NCI-H128 (cell line): ENCODE data around the gene PPIL6.
"Not testable (repeated sequence)": the region's sequence is repeated elsewhere in the genome, so short reads cannot be mapped to it uniquely, and the experiment has no call there.

ENCODE experiments used
- DNase-seq: peaks from one replicate; lab custom pipeline; 2025; ENCODE audit not compliant: unreplicated experiment; lab: John Stamatoyannopoulos, UW

The PPIL6 gene

DNA sequence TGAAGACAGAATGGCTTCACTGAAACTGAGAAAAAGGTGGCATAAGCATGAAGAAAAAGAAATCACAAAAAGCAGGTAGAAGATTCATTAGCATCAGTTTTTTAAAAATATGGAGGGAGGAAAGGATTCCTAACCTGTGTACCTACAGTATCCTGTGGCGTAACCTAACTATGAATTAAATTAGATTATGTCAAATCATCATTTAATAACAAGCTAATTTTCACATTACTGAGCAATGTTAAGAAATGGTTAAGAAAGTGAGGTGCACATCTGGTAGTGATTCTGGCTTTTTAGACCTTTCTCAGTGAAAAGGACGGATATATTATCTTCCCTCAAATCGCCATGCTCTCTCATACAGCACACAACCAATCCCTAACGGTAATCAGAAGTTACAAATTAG lies 70.7 kb downstream of the PPIL6 start:
- no peak for DNase-seq

- not testable (repeated sequence) for DNase-seq
These were observed 75.9 kb downstream of the PPIL6 start for GRCh38 chr6:109364382-109365078.

- DNase-seq: no peak
These were observed 76.7 kb downstream of the PPIL6 start for GRCh38 chr6:109363753-109364152.

GRCh38 chr6:109362102-109362884 lies 78.1 kb downstream of the PPIL6 start:
- DNase-seq: no peak

DNA sequence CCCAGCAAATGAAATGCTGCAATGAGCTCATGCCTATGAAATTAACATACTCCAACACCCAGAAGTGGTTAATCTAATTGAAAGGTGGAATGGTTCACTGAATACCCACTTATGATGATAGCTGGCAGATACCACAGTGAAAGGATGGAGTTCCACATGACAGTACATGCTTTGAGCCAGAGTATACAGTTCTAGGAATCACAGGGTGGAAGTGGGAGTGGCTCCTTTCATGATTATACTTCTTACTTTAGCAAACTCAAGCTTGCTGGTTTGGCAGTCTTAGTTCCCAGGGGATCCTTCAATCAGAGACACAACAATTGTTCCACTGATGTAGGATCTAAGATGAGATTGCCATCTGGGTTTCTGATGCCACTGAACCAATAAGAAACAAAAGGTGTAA lies 79.6 kb downstream of the PPIL6 start:
- DNase-seq: no peak

GRCh38 chr6:109360281-109360680 lies 80.1 kb downstream of the PPIL6 start:
- no peak for DNase-seq

DNA sequence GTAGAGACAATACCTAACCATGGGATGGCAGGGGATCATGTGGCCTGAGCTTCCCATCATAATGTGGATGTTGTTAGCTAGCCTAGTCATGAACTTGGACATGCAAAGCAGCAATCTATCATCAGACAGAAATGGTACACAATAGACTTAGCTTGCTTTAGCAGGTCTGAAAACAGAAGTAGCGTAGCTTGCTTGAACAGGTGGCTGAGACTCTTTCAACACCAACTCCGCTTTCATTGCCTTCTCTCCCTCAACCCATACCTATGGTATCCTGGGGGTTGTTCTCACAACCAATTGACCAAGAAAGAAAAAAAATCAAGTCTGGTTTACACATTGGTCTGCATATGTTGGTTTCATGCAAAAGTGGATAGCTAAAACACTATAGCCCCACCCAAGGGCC lies 81.2 kb downstream of the PPIL6 start:
- no peak for DNase-seq

DNA sequence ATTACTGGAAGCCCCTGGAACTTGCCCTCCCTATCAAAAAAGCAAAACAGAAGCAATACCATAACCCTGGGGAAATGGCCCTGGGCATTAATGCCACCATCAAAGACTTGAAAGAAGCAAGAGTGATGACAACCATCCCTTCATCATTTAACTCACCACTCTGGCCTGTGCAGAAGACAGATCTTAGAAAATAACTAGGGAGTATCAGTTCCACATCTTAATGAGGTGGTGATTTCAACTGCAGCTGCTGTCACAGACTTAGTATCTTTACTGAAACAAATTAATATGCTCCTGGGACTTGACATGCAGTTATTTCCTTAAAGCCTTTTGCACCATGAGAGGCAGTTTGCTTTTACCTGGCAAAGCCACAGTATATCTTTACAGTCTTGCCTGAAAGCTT lies 82.2 kb downstream of the PPIL6 start:
- DNase-seq: no peak

DNA sequence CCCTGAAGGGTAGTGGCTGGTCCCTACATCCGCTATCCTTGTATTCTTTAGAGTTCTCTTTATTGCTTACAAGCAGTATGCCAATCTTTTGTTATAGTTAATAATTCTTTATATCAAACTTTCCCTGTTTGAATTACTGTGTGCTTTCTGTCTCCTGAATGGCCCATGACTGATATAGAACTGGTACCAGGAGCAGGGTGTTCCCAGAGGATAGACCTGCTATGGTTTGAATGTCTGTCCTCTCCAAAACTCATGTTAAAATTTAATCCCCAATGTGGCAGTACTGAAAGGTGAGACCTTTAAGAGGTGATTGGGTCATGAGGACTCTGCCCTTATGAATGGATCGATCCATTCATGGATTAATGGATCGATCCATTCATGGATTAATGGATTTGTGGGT lies 84.2 kb downstream of the PPIL6 start:
- DNase-seq: no peak

DNA sequence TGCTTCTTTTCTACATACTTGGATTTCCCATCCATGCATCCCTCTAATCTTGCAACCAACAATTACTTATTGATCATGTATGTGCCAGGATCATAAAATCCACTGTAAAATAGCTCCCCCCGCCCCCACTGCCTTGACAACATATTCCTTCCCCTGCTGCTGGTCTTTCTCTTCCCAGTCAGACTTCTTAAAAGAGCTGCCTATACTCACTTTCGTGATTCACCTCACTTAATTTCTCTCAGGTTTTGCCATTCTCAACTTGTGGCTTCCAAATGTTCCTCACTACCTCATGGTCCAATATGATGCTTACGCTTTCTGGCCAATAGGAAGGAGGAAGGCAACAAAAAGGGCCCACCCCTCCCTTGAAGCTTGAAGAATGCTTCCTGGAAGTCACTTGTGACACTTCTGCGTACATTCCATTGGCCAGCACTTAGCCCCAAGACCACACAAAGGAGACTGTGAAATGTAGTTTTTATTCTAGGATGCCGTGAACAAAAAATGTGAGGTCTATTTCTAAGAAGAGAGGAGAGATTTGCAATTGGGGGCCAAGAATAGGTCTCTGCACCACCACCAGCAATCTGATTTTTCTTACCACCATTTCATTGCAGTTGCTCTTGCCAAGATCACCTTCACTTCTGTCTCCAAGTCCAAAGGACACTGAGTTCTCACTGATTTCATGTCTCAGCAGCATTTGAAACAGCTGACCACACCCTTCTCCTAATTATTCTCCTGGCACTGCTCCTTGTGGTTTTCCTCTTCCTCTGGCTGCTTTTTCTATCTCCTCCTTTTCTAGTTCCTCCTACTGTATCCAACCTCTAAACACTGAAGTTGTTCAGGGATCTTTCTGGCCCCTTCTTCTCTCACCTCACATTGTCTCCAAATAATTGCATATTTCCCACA lies 88.9 kb downstream of the PPIL6 start:
- no peak for DNase-seq

- DNase-seq: no peak
These were observed 90.9 kb downstream of the PPIL6 start for GRCh38 chr6:109349419-109349987.

DNA sequence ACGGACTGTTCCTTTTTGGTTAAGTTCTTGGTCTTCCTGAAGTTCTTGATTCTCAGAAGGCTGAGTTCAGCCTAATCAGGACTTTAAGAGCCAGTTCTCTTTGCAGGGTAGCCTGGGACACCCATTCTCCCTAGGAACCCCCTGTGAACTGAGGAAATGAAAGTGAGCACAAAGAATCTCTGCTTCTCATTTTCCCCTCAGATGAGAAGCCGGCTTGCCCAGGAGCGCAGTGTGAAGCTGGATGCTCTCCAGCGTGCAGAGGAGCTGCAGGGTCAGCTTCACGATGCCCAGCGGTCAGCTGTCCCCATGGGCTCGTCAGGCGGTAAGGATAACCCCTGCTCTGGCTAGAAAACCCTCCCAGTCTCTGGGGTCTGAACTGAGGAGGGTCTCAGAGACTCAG lies 92.2 kb downstream of the PPIL6 start:
- DNase-seq: no peak

DNA sequence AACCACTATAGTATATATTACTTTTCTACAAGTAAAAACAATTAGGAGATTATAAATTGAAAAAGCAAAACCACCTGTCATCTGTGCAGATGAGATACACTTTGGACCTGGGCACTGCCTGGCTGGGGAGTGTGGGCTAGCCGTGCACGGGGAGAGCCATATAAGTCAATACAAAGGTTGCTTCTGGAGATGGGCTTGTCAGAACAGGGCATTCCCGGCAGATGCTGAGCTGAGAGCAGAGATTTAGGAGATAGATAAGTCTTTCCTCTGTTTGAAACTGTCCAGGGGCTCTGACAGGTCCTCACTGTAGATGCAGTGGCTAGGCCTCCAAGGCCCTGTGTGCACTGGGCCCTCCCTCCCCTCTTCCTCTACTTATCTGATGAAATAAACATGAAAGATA lies 92.6 kb downstream of the PPIL6 start:
- no peak for DNase-seq

DNA sequence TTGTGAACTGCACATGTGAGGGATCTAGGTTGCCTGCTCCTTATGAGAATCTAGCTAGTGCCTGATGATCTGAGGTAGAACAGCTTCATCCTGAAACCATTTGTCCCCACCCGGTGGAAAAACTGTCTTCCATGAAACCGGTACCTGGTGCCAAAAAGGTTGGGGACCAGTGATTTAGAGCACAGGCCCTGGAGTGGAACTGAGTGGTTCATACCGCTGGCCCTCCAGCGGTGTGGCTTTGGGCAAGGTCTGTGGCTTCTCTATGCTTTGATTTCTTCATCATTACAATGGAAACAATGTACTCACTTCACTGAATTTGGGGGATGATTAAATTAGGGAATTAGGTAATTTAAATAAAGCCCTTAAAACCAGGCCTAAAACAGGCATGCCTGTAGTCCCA lies 94.4 kb downstream of the PPIL6 start:
- no peak for DNase-seq

DNA sequence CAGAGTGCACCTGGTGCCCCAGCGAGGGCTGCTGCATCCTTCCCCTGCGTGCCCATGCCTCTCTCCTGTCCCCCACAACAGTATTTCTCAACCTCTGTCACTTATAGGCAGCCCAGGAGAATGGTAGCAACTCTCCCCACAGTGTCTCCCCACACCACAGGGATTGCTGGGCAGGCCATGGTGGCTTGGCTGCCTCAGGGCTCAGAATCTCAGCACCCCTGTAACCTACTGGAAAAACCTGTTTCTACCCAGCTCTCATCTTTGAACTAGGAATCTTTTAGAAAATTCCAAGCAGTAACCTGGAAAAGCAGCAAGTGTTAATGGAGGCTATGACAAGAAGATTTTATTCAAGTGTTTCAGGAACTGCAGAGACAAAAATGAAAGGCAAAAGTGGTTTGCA lies 96.2 kb downstream of the PPIL6 start:
- no peak for DNase-seq

GRCh38 chr6:109343518-109343917 lies 96.9 kb downstream of the PPIL6 start:
- no peak for DNase-seq

- no peak for DNase-seq
These were observed 97.5 kb downstream of the PPIL6 start for GRCh38 chr6:109342911-109343310.

DNA sequence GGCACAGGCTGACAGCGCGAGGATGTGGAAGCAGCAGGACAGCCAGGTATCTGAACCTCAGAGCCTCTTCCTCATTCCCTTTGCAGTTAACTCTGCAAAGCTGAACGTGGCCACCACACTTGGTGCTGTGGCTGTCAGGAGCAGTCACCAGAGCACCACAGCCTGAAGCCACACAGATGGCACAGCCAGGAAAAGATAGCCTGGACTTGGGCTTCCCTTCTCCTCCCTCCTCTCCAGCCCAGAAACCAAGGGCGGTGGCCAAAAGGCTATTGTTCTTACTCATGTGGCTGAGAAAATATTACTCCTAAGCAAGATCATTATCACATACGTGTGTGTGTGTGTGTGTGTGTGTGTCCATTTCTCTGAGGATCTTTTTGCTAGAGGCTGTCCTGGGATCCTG lies 97.9 kb downstream of the PPIL6 start:
- no peak for DNase-seq

- DNase-seq: no peak
These were observed 99.6 kb downstream of the PPIL6 start for GRCh38 chr6:109340811-109341210.
